ENCODE data around the gene GIPC1.

DNA sequence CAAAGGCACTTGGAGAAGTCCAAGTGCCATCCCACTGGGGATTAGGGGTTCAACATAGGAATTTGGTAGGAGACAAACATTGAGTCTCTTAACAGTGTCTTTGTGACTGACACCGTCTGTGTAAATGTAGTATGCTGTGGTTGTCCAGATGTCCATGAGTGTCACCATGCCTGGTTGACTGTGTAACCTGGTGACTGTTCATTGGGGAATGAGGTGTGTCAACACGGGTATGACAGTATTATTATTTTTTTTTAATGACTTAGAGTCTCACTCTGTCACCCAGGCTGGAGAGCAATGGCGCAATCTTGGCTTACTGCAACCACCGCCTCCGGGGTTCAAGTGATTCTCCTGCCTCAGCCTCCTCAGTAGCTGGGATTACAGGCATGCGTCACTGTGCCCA lies 46.6 kb downstream of the GIPC1 start:
- TF ChIP-seq, protein P1, sequence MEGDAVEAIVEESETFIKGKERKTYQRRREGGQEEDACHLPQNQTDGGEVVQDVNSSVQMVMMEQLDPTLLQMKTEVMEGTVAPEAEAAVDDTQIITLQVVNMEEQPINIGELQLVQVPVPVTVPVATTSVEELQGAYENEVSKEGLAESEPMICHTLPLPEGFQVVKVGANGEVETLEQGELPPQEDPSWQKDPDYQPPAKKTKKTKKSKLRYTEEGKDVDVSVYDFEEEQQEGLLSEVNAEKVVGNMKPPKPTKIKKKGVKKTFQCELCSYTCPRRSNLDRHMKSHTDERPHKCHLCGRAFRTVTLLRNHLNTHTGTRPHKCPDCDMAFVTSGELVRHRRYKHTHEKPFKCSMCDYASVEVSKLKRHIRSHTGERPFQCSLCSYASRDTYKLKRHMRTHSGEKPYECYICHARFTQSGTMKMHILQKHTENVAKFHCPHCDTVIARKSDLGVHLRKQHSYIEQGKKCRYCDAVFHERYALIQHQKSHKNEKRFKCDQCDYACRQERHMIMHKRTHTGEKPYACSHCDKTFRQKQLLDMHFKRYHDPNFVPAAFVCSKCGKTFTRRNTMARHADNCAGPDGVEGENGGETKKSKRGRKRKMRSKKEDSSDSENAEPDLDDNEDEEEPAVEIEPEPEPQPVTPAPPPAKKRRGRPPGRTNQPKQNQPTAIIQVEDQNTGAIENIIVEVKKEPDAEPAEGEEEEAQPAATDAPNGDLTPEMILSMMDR (IDR thresholded peaks at IDR 0.05) = no peak
- TF ChIP-seq EP300 (IDR thresholded peaks at IDR 0.05) = no peak

All from ovary (tissue), 3 donors.